WTC11 (cell line): ENCODE results near the gene TUBGCP6. TPM values are rescaled to one million over a fixed set of nuclear protein-coding genes. Genes with fewer than 3 reads are reported as not detected.

Source experiments
- ATAC-seq: fragments of 200-7000 bp; cut with Tn5 transposase; 2 replicates; pipeline ENCODE4 v1.10.0; 2021; ENCODE audit warnings: mild to moderate bottlenecking, moderate library complexity
- CTCF ChIA-PET: fragments of 300-600 bp; sonication (Branson Sonifier 250); formaldehyde crosslinking; loops from one replicate; lab custom pipeline; 2021; ENCODE audit warnings: antibody characterized with exemption; lab: Charles Lee
- POLR2A ChIA-PET: fragments of 350-600 bp; sonication (Branson Sonifier 250); formaldehyde crosslinking; loops from one replicate; lab custom pipeline; 2021; ENCODE audit warnings: antibody characterized with exemption; lab: Charles Lee
- DNase-seq: peaks from one replicate; pipeline ENCODE4 v3.0.0; 2021; ENCODE audit warnings: low spot score
- H3K27ac Mint-ChIP-seq: 2 replicates; pipeline ENCODE4 v1.8.0; 2021; ENCODE audit warnings: mixed read lengths
- H3K27me3 Mint-ChIP-seq: 2 replicates; pipeline ENCODE4 v1.8.0; 2021; ENCODE audit warnings: low read depth, mild to moderate bottlenecking, moderate library complexity, mixed read lengths
- H3K36me3 Mint-ChIP-seq: 2 replicates; pipeline ENCODE4 v1.8.0; 2021; ENCODE audit warnings: mixed read lengths
- H3K4me1 Mint-ChIP-seq: 2 replicates; pipeline ENCODE4 v1.8.0; 2022; ENCODE audit warnings: mixed read lengths
- H3K4me3 Mint-ChIP-seq: 2 replicates; pipeline ENCODE4 v1.8.0; 2021; ENCODE audit warnings: mild to moderate bottlenecking, moderate library complexity, mixed read lengths
- H3K9me3 Mint-ChIP-seq: 2 replicates; pipeline ENCODE4 v1.8.0; 2021; ENCODE audit warnings: mixed read lengths
- CBFB ChIP-seq: sonication (generic); formaldehyde crosslinking; IDR thresholded peaks from 2 replicates; pipeline ENCODE4 v1.8.1; 2022; ENCODE audit warnings: mild to moderate bottlenecking, low read depth, missing genetic modification reagents
- CTCF ChIP-seq: fragments of 200-600 bp; IDR thresholded peaks from 2 replicates; pipeline ENCODE4 v1.8.0; 2022; ENCODE audit warnings: antibody characterized with exemption
- E2F5 ChIP-seq: sonication (generic); formaldehyde crosslinking; IDR thresholded peaks from 2 replicates; pipeline ENCODE4 v1.8.1; 2022; ENCODE audit warnings: mild to moderate bottlenecking, moderate library complexity, missing genetic modification reagents
- ELF4 ChIP-seq: sonication (generic); formaldehyde crosslinking; IDR thresholded peaks from 2 replicates; pipeline ENCODE4 v1.8.1; 2022; ENCODE audit warnings: low read depth, mild to moderate bottlenecking, moderate library complexity, missing genetic modification reagents
- ETV6 ChIP-seq: sonication (generic); formaldehyde crosslinking; IDR thresholded peaks from 2 replicates; pipeline ENCODE4 v1.8.1; 2022; ENCODE audit warnings: mild to moderate bottlenecking, missing genetic modification reagents
- IRF2 ChIP-seq: sonication (generic); formaldehyde crosslinking; IDR thresholded peaks from 2 replicates; pipeline ENCODE4 v1.8.0; 2022; ENCODE audit warnings: low read depth, missing genetic modification reagents, borderline replicate concordance
- MAX ChIP-seq: sonication (generic); formaldehyde crosslinking; IDR thresholded peaks from 2 replicates; pipeline ENCODE4 v1.8.0; 2022; ENCODE audit warnings: mild to moderate bottlenecking, missing genetic modification reagents
- MXD4 ChIP-seq: fragments of 250-450 bp; sonication (Bioruptor Pico); IDR thresholded peaks from 2 replicates; pipeline ENCODE4 v1.8.0; 2021; ENCODE audit warnings: mild to moderate bottlenecking, moderate library complexity, borderline replicate concordance
- OVOL2 ChIP-seq: fragments of 250-450 bp; sonication (Bioruptor Pico); IDR thresholded peaks from 2 replicates; pipeline ENCODE4 v1.9.0; 2021; ENCODE audit warnings: mild to moderate bottlenecking, borderline replicate concordance
- PRRX2 ChIP-seq: fragments of 250-450 bp; sonication (Bioruptor Pico); IDR thresholded peaks from 2 replicates; pipeline ENCODE4 v1.8.0; 2021; ENCODE audit warnings: mild to moderate bottlenecking
- SP1 ChIP-seq: sonication (generic); formaldehyde crosslinking; conservative IDR thresholded peaks from 2 replicates; pipeline ENCODE4 v1.8.1; 2022; ENCODE audit warnings: missing genetic modification reagents
- ZMAT4 ChIP-seq: fragments of 250-450 bp; sonication (Bioruptor Pico); IDR thresholded peaks from 2 replicates; pipeline ENCODE4 v1.9.0; 2021; ENCODE audit warnings: mild to moderate bottlenecking
- ZNF423 ChIP-seq: fragments of 250-450 bp; sonication (Bioruptor Pico); IDR thresholded peaks from 2 replicates; pipeline ENCODE4 v2.1.2; 2022; ENCODE audit warnings: mild to moderate bottlenecking, moderate library complexity
- ZNF425 ChIP-seq: fragments of 250-450 bp; sonication (Bioruptor Pico); conservative IDR thresholded peaks from 2 replicates; pipeline ENCODE4 v1.9.0; 2021; ENCODE audit warnings: mild to moderate bottlenecking
- ZNF532 ChIP-seq: fragments of 250-450 bp; sonication (Bioruptor Pico); IDR thresholded peaks from 2 replicates; pipeline ENCODE4 v1.9.0; 2021; ENCODE audit warnings: mild to moderate bottlenecking, borderline replicate concordance
- total RNA-seq: library from RNA; stranded (reverse); gene quantifications from 3 replicates; pipeline ENCODE4 v1.2.3, GENCODE V29; 2021

Gene TUBGCP6
- total RNA-seq, 1 experiment from 2014 or later = 45.4 TPM

GRCh38 chr22:50210378-50211139, 34.3 kb downstream of the TUBGCP6 start (continued):
- no peak for TF ChIP-seq ZNF423 (CRISPR knock-in tag)

GRCh38 chr22:50209893-50210292, 34.9 kb downstream of the TUBGCP6 start:
- Mint-ChIP-seq H3K27ac (peak overlapping the region; percentile 53; the same call in 1 of the 2 replicates), H3K36me3 (peaks cover 39% of the 10 kb centered on the region), H3K9me3 (no peaks in the 10 kb centered on the region), H3K4me1 (no peaks in the 10 kb centered on the region), H3K27me3 (no peaks in the 10 kb centered on the region), H3K4me3 (no peak overlapping the region)
- ATAC-seq (peak; percentile 50), DNase-seq (peak; percentile 58)
- CTCF ChIA-PET = no interaction called here
- TF ChIP-seq IRF2 (CRISPR knock-in tag) (no peak), OVOL2 (no peak), CTCF (peak; percentile 69), ZMAT4 (CRISPR knock-in tag) (no peak), E2F5 (CRISPR knock-in tag) (no peak), ETV6 (CRISPR knock-in tag) (no peak), MAX (CRISPR knock-in tag) (no peak), ELF4 (CRISPR knock-in tag) (no peak)
- POLR2A ChIA-PET = no interaction called here

GRCh38 chr22:50208939-50209892, 35.6 kb downstream of the TUBGCP6 start:
- no peak for ATAC-seq
- TF ChIP-seq PRRX2 (no peak), SP1 (CRISPR knock-in tag) (no peak), CBFB (no peak), MXD4 (CRISPR knock-in tag) (no peak), ZNF532 (CRISPR knock-in tag) (no peak), CTCF (no peak), ZNF425 (CRISPR knock-in tag) (no peak)

More at GRCh38 chr22:50208939-50209892, 35.6 kb downstream of the TUBGCP6 start:
- Mint-ChIP-seq H3K4me1 (no peaks in the 10 kb centered on the region), H3K4me3 (no peak overlapping the region), H3K36me3 (peaks cover 36% of the 10 kb centered on the region), H3K27ac (peak overlapping the region; percentile 53; the same call in 1 of the 2 replicates), H3K27me3 (no peaks in the 10 kb centered on the region), H3K9me3 (no peaks in the 10 kb centered on the region)
- no peak for DNase-seq
- ChIA-PET POLR2A (no interaction called here), CTCF (interaction anchor here (0.7 to 1.7 kb wide), 7 partner anchors 9 to 491 kb away, joined by 3 to 6 read pairs (median 4); no protein-coding TSS in a partner anchor)
